Stomach smooth muscle (tissue), 2 donors: ENCODE results near the gene CACNA2D2.

Experiments
- H3K27ac ChIP-seq: one replicate; pipeline ENCODE4 v1.7.0; 2013; ENCODE audit warnings: mild to moderate bottlenecking, low read length, inconsistent platforms
- H3K27me3 ChIP-seq, 2 donors: one replicate each; pipeline ENCODE4 v1.7.0; 2013; ENCODE audit warnings: low read length in 2 of 2; ENCODE audit not compliant: insufficient read depth in 2 of 2, control insufficient read depth in 1 of 2
- H3K36me3 ChIP-seq, 2 donors: one replicate each; pipeline ENCODE4 v1.7.0; 2013; ENCODE audit warnings: low read length in 2 of 2; ENCODE audit not compliant: control insufficient read depth in 2 of 2, insufficient read depth in 2 of 2
- H3K4me1 ChIP-seq: one replicate; pipeline ENCODE4 v1.7.0; 2013; ENCODE audit warnings: low read length; ENCODE audit not compliant: control insufficient read depth, insufficient read depth
- H3K4me3 ChIP-seq, 2 donors: one replicate each; pipeline ENCODE4 v1.7.0; 2013; ENCODE audit warnings: low read length in 2 of 2
- H3K9ac ChIP-seq, 2 donors: one replicate each; pipeline ENCODE4 v1.7.0; 2013; ENCODE audit warnings: low read length in 2 of 2, mild to moderate bottlenecking in 1 of 2
- H3K9me3 ChIP-seq, 2 donors: one replicate each; pipeline ENCODE4 v1.7.0; 2013; ENCODE audit warnings: low read length in 2 of 2; ENCODE audit not compliant: control insufficient read depth in 2 of 2
- donor health status: healthy.
- donor health status: Pancreatic carcinoma.

CACNA2D2 gene

GRCh38 chr3:50537421-50538129, 34.1 kb upstream of the CACNA2D2 start:
- Histone ChIP-seq H3K4me3 (no peak overlapping the region), H3K36me3 (no peaks in the 10 kb centered on the region), H3K27me3 (peaks cover 3 to 5% of the 10 kb centered on the region in 2 donors), H3K27ac (no peak overlapping the region), H3K9me3 (no peaks in the 10 kb centered on the region), H3K9ac (no peak overlapping the region), H3K4me1 (no peaks in the 10 kb centered on the region)

- Histone ChIP-seq H3K36me3 (no peaks in the 10 kb centered on the region), H3K4me1 (no peaks in the 10 kb centered on the region), H3K9ac (no peak overlapping the region), H3K27ac (no peak overlapping the region), H3K4me3 (no peak overlapping the region), H3K27me3 (peaks cover 3 to 5% of the 10 kb centered on the region in 2 donors), H3K9me3 (no peaks in the 10 kb centered on the region)
Measured at GRCh38 chr3:50536471-50537180, 33.2 kb upstream of the CACNA2D2 start.

GRCh38 chr3:50534681-50535330, 31.4 kb upstream of the CACNA2D2 start:
- Histone ChIP-seq H3K27ac (no peak overlapping the region), H3K27me3 (peaks cover 6 to 9% of the 10 kb centered on the region in 2 donors), H3K9me3 (no peaks in the 10 kb centered on the region), H3K4me1 (no peaks in the 10 kb centered on the region), H3K36me3 (no peaks in the 10 kb centered on the region), H3K9ac (no peak overlapping the region), H3K4me3 (no peak overlapping the region)

- no peaks in the 10 kb centered on the region for H3K4me1 ChIP-seq
- no peak overlapping the region for H3K9ac ChIP-seq
- no peak overlapping the region for H3K27ac ChIP-seq
- peaks cover 8 to 12% of the 10 kb centered on the region in 2 donors for H3K27me3 ChIP-seq
- H3K36me3 ChIP-seq = no peaks in the 10 kb centered on the region
- H3K9me3 ChIP-seq = no peaks in the 10 kb centered on the region
- no peak overlapping the region for H3K4me3 ChIP-seq
Measured at GRCh38 chr3:50533807-50534461, 30.5 kb upstream of the CACNA2D2 start.

- H3K9ac ChIP-seq = no peak overlapping the region
- no peaks in the 10 kb centered on the region for H3K9me3 ChIP-seq
- H3K36me3 ChIP-seq = no peaks in the 10 kb centered on the region
- H3K4me1 ChIP-seq = no peaks in the 10 kb centered on the region
- H3K27ac ChIP-seq = no peak overlapping the region
- peaks cover 8 to 12% of the 10 kb centered on the region in 2 donors for H3K27me3 ChIP-seq
- no peak overlapping the region for H3K4me3 ChIP-seq
Measured at GRCh38 chr3:50533316-50533715, 29.9 kb upstream of the CACNA2D2 start.

- H3K4me3 ChIP-seq = no peak overlapping the region
- no peak overlapping the region for H3K27ac ChIP-seq
Measured at GRCh38 chr3:50532062-50532705, 28.8 kb upstream of the CACNA2D2 start.

GRCh38 chr3:50531201-50531600, 27.8 kb upstream of the CACNA2D2 start:
- Histone ChIP-seq H3K4me1 (no peaks in the 10 kb centered on the region), H3K9me3 (no peaks in the 10 kb centered on the region), H3K27ac (no peak overlapping the region), H3K27me3 (peaks cover 6 to 8% of the 10 kb centered on the region in 2 donors), H3K4me3 (no peak overlapping the region), H3K36me3 (no peaks in the 10 kb centered on the region), H3K9ac (no peak overlapping the region)

More at GRCh38 chr3:50532062-50532705, 28.8 kb upstream of the CACNA2D2 start:
- Histone ChIP-seq H3K27me3 (peaks cover 8 to 11% of the 10 kb centered on the region in 2 donors), H3K9me3 (no peaks in the 10 kb centered on the region), H3K36me3 (no peaks in the 10 kb centered on the region), H3K9ac (no peak overlapping the region), H3K4me1 (no peaks in the 10 kb centered on the region)

- H3K4me3 ChIP-seq = no peak overlapping the region
- peaks cover 6 to 8% of the 10 kb centered on the region in 2 donors for H3K27me3 ChIP-seq
- no peak overlapping the region for H3K9ac ChIP-seq
- H3K9me3 ChIP-seq = no peaks in the 10 kb centered on the region
- H3K36me3 ChIP-seq = no peaks in the 10 kb centered on the region
- no peaks in the 10 kb centered on the region for H3K4me1 ChIP-seq
- no peak overlapping the region for H3K27ac ChIP-seq
Measured at GRCh38 chr3:50530001-50530970, 26.9 kb upstream of the CACNA2D2 start.

- Histone ChIP-seq H3K9ac (no peak overlapping the region), H3K27me3 (peaks cover 6 to 8% of the 10 kb centered on the region in 2 donors), H3K36me3 (no peaks in the 10 kb centered on the region), H3K9me3 (no peaks in the 10 kb centered on the region), H3K27ac (no peak overlapping the region), H3K4me3 (no peak overlapping the region), H3K4me1 (no peaks in the 10 kb centered on the region)
Measured at GRCh38 chr3:50525987-50526386, 22.6 kb upstream of the CACNA2D2 start.
